Calu3 (cell line): Measurements from ENCODE around the gene ZNF790. TPM values are rescaled to one million over a fixed set of nuclear protein-coding genes. Genes with fewer than 3 reads are reported as not detected.

ENCODE experiments used
- BruUV-seq: library from RNA; stranded (reverse); fragments of 400-500 nt; replicated peaks from 2 replicates; lab custom pipeline; 2021; lab: Mats Ljungman, UMichigan
- CTCF ChIA-PET: fragments of 300-600 bp; sonication (Branson Sonifier 250); formaldehyde crosslinking; loops from one replicate; lab custom pipeline; 2022; ENCODE audit warnings: antibody characterized with exemption; lab: Charles Lee
- DNase-seq: peaks from one replicate; pipeline ENCODE4 v3.0.0; 2022
- H3K27ac Mint-ChIP-seq: one replicate; pipeline ENCODE4 v1.8.0; 2022; ENCODE audit warnings: mixed read lengths; ENCODE audit not compliant: unreplicated experiment
- H3K27me3 Mint-ChIP-seq: one replicate; pipeline ENCODE4 v1.8.0; 2022; ENCODE audit warnings: mixed read lengths; ENCODE audit not compliant: unreplicated experiment
- H3K36me3 Mint-ChIP-seq: one replicate; pipeline ENCODE4 v1.8.0; 2022; ENCODE audit warnings: mild to moderate bottlenecking, moderate library complexity, mixed read lengths; ENCODE audit not compliant: insufficient read depth, unreplicated experiment
- H3K4me1 Mint-ChIP-seq: one replicate; pipeline ENCODE4 v1.8.0; 2022; ENCODE audit warnings: mild to moderate bottlenecking, low read depth, mixed read lengths; ENCODE audit not compliant: unreplicated experiment
- H3K4me3 Mint-ChIP-seq: one replicate; pipeline ENCODE4 v1.8.0; 2022; ENCODE audit warnings: mild to moderate bottlenecking, low read depth, moderate library complexity, mixed read lengths; ENCODE audit not compliant: unreplicated experiment
- H3K9me3 Mint-ChIP-seq: one replicate; pipeline ENCODE4 v1.8.0; 2022; ENCODE audit warnings: low read depth, mixed read lengths; ENCODE audit not compliant: unreplicated experiment
- CTCF ChIP-seq: fragments of 200-600 bp; IDR thresholded peaks from one replicate; pipeline ENCODE4 v1.8.0; 2022; ENCODE audit warnings: antibody characterized with exemption; ENCODE audit not compliant: unreplicated experiment
- intact Hi-C: fragments of 100-400 bp; cut with micrococcal nuclease; formaldehyde crosslinking; loops from one replicate; pipeline ENCODE4 v1.10.0; 2022; ENCODE audit not compliant: unreplicated experiment
- total RNA-seq: library from RNA; stranded (reverse); gene quantifications from 2 replicates; pipeline ENCODE4 v1.2.3, GENCODE V29; 2022

The ZNF790 gene
- total RNA-seq, 1 experiment from 2014 or later, result 10.4 TPM

- Mint-ChIP-seq H3K27me3 (no peaks in the 10 kb centered on the region), H3K4me3 (no peak overlapping the region), H3K4me1 (no peaks in the 10 kb centered on the region), H3K36me3 (peaks cover 18% of the 10 kb centered on the region), H3K27ac (no peak overlapping the region), H3K9me3 (peaks cover 19% of the 10 kb centered on the region)
- BruUV-seq, result TSS peak; percentile 24
- DNase-seq, result peak; percentile 5
- CTCF ChIA-PET, result interaction anchor here (0.7 to 2.2 kb wide), 4 partner anchors 11 to 15 kb away, joined by 3 to 11 read pairs (median 5); partner anchors contain the start of gene ZNF345
- intact Hi-C loops, result loop anchor here (5.0 kb wide), 1 partner anchor 65 kb away; the partner anchor contains the start of gene ZNF850
- no peak for TF ChIP-seq CTCF
These were observed 846 bp downstream of the ZNF790 start for GRCh38 chr19:36837176-36837905.

- H3K27me3 Mint-ChIP-seq, result no peaks in the 10 kb centered on the region
- intact Hi-C loops, result no loop called here
- peaks cover 24% of the 10 kb centered on the region for H3K36me3 Mint-ChIP-seq
- peaks cover 22% of the 10 kb centered on the region for H3K9me3 Mint-ChIP-seq
- H3K4me3 Mint-ChIP-seq, result no peak overlapping the region
- H3K4me1 Mint-ChIP-seq, result no peaks in the 10 kb centered on the region
- no peak for DNase-seq
- no peak overlapping the region for H3K27ac Mint-ChIP-seq
- no TSS peak for BruUV-seq
- TF ChIP-seq CTCF, result no peak
- CTCF ChIA-PET, result interaction anchor here (0.7 kb wide), 2 partner anchors 140 to 1306 kb away, joined by 4 to 6 read pairs; no protein-coding TSS in a partner anchor
These were observed 4.8 kb downstream of the ZNF790 start for GRCh38 chr19:36833430-36833829.

DNA sequence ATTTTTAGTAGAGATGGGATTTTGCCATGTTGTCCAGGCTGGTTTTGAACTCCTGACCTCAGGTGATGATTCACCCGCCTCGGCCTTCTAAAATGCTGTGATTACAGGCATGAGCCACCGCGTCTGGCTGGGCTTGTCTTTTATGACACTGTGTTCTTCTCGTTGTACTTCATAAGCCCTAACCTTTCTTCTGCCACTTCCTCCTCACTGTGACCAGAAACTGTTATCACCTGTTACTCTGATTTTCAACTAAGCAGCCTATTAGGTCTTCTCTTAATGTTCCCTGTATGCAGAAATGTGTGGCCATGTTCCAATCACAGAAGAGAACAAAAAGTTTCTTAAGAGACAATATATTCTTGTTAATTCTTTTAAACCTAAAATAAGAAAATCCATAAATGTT is 16.4 kb downstream of the ZNF790 start:
- Mint-ChIP-seq H3K4me1 (no peaks in the 10 kb centered on the region), H3K27ac (no peak overlapping the region), H3K36me3 (peaks cover 14% of the 10 kb centered on the region), H3K4me3 (no peak overlapping the region), H3K9me3 (peaks cover 21% of the 10 kb centered on the region), H3K27me3 (no peaks in the 10 kb centered on the region)
- CTCF ChIA-PET, result no interaction called here
- no TSS peak for BruUV-seq
- no peak for DNase-seq
- no peak for TF ChIP-seq CTCF
- intact Hi-C loops, result no loop called here

- CTCF ChIA-PET, result no interaction called here
- peaks cover 11% of the 10 kb centered on the region for H3K36me3 Mint-ChIP-seq
- no TSS peak for BruUV-seq
These were observed 19.0 kb downstream of the ZNF790 start for GRCh38 chr19:36819130-36819630.

More at GRCh38 chr19:36819130-36819630, 19.0 kb downstream of the ZNF790 start:
- H3K9me3 Mint-ChIP-seq, result peaks cover 10% of the 10 kb centered on the region
- intact Hi-C loops, result no loop called here
- DNase-seq, result no peak
- H3K27ac Mint-ChIP-seq, result no peak overlapping the region
- H3K4me3 Mint-ChIP-seq, result no peak overlapping the region
- H3K27me3 Mint-ChIP-seq, result no peaks in the 10 kb centered on the region
- H3K4me1 Mint-ChIP-seq, result no peaks in the 10 kb centered on the region
- no peak for TF ChIP-seq CTCF
